ENCODE data around the gene QDPR.
"Not testable (repeated sequence)": the region's sequence is repeated elsewhere in the genome, so short reads cannot be mapped to it uniquely, and the experiment has no call there.

Gene QDPR

DNA sequence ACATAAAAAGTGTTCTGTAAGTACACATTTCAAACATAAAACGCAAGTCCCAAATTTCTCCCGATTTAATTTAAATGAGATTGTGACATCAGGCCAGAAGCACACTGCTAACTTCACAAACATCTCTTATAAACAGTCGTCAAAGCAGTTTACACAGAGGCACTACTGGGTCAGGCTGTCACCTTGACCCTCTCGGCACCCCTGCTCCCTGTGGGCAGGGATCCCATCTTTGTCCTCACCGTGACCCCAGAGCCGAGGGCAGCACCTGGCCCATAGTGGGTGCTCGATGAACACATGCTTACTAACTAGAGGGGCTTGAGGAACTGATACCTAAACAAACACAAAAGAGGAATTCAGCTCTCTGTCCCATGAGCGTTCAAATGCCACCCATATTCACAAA lies 22.2 kb downstream of the QDPR start:
- no peak for DNase-seq

DNA sequence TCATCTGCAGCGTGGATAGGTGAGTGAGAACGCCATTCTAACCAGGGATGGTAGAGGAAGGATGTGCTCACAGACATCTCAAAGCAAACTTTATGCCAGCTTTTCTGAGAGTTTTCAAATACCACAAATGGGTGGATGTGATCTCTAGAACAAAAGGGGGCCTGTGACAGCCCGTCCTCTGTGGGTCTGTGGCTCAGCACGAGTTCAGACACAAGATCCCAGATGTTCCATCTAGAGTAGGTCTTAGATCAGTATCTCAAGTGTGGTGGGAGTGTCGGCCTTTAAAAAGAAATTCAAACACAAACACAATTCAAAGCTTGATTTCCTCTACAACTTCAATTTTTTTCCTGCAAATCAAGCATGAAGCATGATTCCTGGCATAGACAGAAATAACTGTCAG lies 22.8 kb downstream of the QDPR start:
- no peak for DNase-seq

DNA sequence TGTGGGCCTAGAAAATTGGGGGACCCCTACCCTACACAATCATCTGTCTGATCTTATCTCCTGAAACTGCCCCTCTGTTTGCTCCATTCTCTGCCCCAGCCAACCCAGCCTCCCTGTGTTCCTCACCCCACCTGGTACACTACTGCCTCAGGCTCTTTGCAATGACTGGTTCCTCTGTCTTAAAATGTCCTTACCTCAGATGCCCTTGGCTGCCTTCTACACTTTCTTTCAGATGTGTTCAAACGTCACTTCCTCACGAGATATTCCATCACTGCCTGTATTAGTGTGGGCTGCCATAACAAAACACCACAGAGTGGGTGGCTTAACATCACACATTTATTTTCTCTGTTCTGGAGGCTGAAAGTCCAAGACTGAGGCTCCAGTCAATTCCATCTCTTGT lies 29.2 kb downstream of the QDPR start:
- DNase-seq, result no peak

DNA sequence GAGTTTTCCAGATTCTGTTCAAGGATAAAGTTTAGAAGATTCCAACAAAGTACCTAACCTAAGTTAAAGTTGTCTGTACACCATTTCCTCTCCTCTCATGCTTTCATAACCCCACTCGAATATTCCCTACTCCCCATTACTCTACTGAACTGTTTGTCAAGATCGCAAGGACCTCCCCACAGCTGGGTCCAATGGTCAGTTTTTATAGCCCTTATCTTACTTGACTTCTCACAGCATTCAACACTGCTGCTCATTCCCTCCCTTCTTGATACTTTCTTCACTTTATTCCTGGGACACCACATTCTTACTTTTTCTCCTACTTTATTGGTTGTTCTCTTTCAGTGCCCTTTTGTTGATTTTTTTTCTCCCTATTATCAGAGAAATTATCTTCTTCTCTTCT lies 30.9 kb downstream of the QDPR start:
- DNase-seq, result no peak

DNA sequence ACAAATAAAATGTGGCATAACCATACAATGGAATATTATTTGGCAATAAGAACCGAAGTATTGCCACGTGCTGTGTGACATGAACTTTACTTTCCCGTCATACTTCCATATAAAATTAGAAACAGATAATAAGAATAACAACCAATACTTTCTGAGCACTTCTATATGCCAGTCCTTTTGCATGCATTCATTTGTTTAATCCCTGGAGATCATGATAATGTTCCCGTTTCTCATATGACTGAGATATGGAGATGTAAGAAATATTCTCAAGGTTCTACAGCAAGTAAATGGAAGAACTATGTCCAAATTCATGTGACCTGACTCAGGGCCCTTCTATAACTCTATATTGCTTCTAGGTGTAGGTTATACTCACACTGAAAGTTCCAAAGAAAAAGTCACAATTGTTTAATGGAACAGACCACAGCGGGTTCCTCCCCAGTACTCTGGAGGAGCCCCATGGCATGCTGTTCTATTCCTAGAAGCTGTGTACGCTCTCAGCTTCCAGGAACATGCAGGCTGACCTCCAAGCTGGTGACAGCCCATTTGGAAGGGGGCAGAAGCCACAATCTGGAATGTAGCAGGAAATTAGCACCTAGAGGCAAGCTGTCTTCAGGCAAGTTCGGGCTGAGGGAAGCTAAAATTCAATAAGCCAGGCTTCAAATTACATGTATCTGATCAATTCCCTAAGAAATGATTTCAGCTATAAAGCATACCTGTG lies 31.5 kb downstream of the QDPR start:
- DNase-seq, result no peak

DNA sequence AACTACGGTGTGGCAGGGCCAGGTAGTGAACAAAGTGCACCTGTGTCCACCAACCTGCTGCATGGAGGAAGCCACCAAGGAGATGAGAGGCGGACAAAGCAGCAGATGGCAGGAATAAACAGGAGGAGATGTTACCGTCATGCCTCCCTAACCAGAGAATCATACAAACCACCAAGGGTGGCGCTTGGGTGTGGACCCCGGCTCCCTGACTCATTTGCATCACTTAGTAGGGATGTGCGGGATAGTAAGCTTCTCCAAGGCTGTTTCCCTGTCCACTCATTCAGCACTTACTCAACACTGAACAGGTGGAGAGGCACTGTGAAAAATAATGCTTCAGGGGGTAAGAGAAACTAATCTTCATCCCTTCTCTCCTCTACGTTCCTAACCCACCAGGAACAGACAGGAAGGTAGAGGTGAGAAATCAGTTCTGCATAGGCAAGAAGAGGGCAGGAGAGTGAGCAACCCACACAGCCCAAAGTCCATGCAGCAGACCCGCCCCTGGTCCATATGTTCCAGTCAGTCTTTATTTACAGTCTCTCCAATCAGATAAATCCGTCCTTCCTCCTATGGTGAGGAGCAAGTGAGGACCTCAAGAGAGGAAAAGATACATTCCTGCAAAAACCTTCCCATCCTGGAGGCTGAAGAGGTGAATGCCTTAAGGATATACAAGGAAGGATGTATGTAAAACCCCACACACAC lies 34.0 kb downstream of the QDPR start:
- no peak for DNase-seq

DNA sequence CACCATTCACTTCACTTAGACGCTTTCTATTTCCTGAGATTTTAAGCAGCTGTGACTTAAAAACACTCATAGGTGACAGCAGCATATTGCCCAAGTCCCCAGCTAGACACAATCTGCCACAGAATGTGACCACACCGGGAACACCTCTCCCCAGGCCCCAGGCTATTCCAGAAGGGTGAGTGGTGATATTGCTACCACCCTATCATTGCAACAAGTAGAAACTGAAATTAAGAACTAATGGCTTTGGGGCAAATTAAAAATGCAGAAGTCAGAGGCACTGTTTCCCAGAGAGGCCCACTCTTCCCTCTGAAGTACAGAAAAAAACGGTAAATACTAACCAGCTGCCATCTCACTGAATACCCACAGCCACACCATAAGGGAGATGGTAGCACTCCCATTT lies 35.0 kb downstream of the QDPR start:
- DNase-seq, result no peak

DNA sequence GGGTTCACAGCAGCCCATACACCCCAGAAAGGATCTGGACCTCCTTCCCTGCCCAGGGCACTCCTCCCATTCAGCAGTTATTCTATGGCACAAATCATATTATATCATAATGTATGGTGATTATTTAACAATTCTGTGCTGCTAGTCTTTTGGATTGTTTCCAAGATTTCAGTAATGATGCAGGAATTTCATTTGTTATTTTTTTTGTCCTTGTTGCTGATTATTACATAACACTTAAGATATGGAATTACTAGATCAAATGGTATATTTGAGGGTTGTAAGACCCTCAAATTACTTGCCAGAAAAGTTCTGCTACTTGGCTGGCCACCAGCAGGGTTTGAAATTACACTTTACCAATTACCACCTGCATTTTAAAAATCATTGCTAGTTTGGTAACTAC lies 36.4 kb downstream of the QDPR start:
- DNase-seq, result no peak

DNA sequence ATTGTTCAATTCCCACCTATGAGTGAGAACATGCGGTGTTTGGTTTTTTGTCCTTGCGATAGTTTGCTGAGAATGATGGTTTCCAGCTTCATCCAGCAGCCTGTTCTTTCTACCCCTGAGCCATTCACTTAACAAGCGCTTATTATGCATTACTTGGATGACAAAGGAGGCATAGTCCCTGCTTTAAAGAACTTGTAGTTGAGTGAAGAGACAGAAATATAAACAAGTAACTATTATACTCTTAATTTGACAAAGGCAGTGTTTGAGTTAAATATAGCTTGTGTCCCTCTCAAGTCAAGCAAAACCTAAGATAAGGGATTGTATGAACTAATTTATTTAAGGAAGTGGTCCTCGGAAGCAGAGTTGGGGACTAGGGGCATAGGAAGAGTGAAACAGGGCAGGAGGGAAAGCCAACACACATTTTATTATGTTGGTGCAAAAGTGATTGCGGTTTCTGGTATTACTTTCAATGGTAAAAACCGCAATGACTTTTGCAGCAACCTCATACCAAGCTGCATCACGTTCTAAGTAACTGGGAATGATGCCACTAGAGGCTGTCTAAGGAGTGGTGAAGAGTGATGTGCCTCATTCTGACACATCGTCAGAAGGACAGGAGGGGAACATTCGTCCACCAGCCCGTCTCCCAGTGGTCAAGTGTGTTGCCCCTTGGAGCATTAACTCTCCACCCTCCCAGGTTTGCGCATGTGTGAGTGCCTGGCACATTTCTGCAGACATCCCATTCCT lies 41.8 kb downstream of the QDPR start:
- no peak for DNase-seq

DNA sequence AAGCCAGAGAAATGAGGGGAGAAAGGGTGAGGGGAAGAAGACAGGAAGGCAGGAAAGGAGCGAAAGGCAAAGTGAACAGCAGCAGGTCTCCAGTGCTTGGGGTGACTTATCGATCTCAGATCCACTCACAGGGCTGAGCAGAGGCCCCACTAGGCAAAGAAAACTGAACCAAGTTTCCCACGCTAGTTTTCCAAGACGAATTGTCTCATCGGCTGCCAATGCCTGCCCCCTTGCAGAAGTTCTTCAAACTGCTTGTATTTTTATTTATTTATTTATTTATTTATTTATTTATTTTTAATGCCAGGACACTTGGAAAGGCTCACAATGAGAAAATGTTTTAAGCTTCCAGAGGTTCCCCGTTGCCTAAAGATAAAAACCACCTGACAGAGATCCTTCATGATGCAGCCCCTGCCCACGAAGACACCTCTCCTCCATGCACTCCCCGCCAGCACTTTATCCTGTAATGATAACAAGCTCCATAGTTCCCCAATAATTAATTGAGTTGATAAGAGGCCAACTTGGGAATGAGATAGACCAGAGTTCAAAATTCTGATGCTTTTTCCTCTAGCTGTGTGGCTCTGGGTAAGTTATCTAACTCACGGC lies 43.2 kb downstream of the QDPR start:
- DNase-seq, result no peak

DNA sequence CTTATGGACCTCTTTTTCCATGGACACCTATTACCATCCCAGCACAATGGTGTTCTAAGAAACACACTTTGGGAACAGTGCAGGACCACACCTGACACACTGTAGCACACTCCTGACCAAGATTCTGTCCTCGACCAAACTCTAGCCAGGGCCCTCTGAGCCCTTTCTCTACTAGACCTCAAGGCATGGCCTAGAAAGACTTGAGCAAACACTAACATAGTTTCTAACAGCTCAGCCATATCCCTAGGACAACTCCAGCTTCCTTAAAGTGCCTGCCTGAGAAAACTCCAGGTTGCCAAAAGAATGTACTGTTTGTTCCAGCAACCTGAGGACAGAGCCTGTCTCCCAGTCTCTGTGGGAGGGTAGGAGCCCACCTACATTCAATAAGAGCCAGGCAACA lies 48.3 kb downstream of the QDPR start:
- no peak for DNase-seq

DNA sequence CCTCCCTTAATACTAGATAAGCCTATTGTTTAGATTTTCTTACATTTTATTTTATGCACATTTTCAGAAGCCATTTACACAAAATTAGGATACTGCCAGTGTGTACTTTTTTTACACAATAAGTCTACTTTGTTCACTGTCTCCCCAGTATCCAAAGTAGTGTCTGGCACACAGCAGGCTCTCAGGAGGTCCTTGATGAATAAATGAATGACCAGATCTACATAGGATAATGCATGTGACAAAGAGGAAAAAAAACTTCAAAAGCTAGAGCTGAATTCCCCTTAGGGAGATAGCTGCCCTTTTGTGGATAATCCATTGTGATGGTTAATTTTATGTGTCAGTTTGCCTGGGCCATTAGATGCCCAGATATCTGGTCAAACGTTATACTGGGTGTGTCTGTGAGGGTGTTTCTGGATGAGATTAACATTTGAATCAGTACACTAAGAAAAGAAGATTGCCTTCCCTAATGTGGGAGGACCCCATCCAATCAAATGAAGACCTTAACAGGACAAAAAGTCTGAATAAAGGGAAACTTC lies 61.6 kb downstream of the QDPR start:
- DNase-seq, result no peak

DNA sequence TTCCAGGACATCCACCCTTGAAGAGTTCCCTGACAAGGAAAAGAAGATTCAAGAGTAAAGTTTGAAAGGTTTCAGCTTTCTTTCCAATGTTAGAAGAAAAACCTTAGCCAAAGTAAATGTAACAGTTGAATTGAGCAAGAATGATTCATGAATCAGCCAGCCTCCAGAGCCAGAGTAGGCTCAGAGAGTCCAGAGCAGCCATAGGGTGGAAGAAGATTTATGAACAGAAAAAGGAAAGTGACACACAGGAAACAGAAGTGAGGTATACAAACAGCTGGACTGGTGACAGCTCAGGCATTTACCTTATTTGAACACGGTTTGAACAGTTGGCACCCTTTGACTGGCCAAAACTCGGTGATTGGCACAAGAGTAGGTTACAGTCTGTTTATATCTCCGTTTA lies 63.2 kb downstream of the QDPR start:
- DNase-seq, result no peak

DNA sequence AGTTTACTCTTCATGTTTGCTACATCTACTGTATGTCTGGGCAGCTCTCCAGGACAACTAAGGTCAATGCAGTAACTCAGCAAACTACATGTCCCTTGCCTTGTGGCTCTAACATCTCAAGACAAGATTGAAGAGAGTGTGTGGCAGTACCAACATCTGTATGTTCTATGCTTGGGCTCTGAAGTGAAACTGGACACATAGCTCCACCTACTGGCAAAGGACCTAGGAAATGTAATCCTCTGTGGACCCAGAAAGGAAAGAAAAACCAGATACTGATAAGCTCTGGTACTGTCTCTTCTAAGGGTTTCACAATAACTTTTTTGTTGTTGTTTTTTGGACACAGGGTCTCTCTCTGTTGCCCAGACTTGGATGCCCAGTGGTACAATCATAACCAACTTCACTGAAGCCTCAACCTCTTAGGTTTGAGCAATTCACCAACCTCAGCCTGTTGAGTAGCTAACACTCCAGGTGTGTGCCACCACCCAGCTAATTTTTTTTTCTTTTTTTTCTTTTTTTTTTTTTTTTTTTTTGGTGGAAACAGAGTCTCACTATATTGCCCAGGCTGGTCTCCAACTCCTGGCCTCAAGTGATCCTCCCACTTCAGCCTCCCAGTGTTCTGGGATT lies 64.1 kb downstream of the QDPR start:
- DNase-seq, result peak; percentile 15

DNA sequence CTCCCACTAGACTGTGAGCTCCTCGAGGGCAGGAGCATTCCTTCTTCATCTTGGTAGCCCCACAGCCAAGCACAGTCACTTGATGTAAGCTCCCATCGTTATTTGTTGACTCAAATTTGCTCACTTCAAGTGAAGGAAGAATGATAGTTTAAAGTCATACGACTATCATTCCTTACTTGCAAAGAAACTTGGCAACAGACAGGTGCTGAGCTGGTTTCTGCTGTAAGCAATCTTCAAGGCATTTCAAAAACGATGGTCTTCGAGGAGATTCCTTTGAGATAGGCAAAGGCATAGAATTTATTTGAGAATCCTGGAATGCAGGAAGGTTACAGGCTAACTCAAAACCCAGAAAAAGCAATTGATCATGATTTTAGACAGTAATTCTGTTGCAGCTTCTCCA lies 64.8 kb downstream of the QDPR start:
- DNase-seq, result no peak

DNA sequence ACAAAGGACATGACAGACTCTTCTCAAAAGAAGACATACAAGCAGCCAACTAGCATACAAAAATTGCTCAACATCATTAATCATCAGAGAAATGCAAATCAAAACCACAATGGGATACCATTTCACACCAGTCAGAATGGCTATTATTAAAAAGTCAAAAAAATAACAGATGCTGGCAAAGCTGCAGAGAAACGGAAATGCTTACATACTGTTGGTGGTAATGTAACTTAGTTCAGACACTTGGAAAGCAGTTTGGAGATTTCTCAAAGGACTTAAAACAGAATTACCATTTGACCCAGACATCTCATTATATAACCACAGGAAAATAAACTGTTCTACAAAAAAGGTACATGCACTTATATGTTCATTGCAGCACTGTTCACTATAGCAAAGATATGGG lies 69.4 kb downstream of the QDPR start:
- DNase-seq, result not testable (repeated sequence)

DNA sequence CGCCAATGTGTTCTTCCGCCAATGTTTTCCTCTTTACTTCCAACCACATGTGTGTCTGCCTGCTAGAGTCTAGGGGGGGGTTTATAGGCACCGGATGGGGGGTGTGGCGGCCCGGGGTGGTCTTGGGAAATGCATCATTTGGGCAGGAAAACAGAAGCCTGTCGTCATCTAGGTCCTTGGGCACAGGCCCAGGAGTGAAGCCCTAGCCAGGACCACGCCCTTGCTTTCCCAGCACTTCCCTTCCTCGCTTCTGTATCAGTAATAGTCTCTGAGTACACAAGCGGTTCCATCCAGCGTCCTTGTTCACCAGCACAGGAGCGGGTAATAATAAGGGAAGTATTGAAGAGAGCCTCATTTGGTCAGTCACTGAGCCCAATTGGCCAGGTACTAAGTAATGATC lies 74.5 kb downstream of the QDPR start:
- DNase-seq, result no peak

DNA sequence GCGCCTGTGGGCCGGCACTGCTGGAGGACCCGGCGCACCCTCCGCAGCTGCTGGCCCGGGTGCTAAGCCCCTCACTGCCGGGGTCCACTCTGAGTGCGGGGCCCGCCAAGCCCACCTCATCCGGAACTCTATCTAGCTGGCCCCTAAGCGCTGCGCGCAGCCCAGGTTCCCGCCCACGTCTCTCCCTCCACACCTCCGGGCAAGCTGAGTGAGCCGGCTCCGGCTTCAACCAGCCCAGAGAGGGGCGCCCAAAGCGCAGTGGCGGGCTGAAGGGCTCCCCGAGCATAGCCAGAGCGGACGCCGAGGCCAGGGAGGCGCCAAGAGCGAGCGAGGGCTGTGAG lies 75.2 kb downstream of the QDPR start:
- no peak for DNase-seq
